GM12865 (cell line): ENCODE results near the gene PLEKHG2.

Experiments used
- DNase-seq: peaks from one replicate; pipeline ENCODE4 v3.0.0; 2010; ENCODE audit warnings: low read depth
- H3K4me3 ChIP-seq: 2 replicates; pipeline ENCODE4 v1.5.1; 2011; ENCODE audit warnings: mild to moderate bottlenecking, low read depth, low read length, control low read depth
- TF ChIP-seq, protein P1 (sequence below): IDR thresholded peaks from 2 replicates; pipeline ENCODE4 v1.5.1; 2011; ENCODE audit warnings: low read length, control low read depth, low read depth, inconsistent platforms; ENCODE audit not compliant: insufficient read depth; ENCODE audit errors: missing control alignments

The PLEKHG2 gene, protein sequence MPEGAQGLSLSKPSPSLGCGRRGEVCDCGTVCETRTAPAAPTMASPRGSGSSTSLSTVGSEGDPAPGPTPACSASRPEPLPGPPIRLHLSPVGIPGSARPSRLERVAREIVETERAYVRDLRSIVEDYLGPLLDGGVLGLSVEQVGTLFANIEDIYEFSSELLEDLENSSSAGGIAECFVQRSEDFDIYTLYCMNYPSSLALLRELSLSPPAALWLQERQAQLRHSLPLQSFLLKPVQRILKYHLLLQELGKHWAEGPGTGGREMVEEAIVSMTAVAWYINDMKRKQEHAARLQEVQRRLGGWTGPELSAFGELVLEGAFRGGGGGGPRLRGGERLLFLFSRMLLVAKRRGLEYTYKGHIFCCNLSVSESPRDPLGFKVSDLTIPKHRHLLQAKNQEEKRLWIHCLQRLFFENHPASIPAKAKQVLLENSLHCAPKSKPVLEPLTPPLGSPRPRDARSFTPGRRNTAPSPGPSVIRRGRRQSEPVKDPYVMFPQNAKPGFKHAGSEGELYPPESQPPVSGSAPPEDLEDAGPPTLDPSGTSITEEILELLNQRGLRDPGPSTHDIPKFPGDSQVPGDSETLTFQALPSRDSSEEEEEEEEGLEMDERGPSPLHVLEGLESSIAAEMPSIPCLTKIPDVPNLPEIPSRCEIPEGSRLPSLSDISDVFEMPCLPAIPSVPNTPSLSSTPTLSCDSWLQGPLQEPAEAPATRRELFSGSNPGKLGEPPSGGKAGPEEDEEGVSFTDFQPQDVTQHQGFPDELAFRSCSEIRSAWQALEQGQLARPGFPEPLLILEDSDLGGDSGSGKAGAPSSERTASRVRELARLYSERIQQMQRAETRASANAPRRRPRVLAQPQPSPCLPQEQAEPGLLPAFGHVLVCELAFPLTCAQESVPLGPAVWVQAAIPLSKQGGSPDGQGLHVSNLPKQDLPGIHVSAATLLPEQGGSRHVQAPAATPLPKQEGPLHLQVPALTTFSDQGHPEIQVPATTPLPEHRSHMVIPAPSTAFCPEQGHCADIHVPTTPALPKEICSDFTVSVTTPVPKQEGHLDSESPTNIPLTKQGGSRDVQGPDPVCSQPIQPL (N-terminal part only)

DNA sequence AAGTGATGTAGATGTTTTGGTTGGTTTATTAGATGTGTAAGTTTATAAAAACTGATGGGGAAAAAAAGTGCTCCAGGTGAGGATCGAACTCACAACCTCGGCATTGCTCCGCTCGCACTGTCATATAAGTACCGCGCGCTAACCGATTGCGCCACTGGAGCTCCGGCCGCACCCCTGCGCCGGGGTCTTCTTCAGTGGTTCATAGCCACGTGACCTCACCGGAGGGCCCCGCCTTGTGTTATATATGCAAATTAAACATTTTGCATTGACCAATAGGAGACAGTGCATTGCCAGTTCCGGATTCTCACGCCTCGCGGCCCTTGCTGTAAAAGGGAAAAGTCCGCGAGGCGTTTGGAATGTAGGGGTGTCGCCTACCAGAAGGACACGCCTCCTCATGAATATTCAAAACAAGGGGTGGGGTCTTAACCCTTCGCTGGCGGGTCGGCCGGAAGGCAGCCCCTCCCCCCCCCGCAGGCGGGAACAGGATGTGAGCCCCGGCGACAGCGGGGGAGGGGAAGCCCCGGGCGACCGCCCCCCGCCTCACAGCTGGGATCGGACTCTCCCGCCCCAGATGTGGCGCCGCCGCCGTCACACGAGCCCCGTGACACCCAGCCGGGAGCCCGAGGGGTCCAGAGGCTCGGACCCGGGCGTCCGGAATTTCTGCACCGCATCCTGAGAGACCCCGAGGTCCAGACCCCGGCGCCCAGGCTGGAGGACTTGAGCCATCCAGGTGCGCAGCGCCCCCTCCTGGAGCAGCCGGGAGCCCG lies at the start of gene PLEKHG2:
PLEKHG2 (plus strand) TSS at position 570 of the 767 bp plus-strand sequence. CDS start 1,418 bp downstream, outside the sequence.
- H3K4me3 ChIP-seq = peak within 1 kb of the TSS; percentile 86
- peak; percentile 100 for DNase-seq
- TF ChIP-seq, protein P1, sequence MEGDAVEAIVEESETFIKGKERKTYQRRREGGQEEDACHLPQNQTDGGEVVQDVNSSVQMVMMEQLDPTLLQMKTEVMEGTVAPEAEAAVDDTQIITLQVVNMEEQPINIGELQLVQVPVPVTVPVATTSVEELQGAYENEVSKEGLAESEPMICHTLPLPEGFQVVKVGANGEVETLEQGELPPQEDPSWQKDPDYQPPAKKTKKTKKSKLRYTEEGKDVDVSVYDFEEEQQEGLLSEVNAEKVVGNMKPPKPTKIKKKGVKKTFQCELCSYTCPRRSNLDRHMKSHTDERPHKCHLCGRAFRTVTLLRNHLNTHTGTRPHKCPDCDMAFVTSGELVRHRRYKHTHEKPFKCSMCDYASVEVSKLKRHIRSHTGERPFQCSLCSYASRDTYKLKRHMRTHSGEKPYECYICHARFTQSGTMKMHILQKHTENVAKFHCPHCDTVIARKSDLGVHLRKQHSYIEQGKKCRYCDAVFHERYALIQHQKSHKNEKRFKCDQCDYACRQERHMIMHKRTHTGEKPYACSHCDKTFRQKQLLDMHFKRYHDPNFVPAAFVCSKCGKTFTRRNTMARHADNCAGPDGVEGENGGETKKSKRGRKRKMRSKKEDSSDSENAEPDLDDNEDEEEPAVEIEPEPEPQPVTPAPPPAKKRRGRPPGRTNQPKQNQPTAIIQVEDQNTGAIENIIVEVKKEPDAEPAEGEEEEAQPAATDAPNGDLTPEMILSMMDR = peak; percentile 86

DNA sequence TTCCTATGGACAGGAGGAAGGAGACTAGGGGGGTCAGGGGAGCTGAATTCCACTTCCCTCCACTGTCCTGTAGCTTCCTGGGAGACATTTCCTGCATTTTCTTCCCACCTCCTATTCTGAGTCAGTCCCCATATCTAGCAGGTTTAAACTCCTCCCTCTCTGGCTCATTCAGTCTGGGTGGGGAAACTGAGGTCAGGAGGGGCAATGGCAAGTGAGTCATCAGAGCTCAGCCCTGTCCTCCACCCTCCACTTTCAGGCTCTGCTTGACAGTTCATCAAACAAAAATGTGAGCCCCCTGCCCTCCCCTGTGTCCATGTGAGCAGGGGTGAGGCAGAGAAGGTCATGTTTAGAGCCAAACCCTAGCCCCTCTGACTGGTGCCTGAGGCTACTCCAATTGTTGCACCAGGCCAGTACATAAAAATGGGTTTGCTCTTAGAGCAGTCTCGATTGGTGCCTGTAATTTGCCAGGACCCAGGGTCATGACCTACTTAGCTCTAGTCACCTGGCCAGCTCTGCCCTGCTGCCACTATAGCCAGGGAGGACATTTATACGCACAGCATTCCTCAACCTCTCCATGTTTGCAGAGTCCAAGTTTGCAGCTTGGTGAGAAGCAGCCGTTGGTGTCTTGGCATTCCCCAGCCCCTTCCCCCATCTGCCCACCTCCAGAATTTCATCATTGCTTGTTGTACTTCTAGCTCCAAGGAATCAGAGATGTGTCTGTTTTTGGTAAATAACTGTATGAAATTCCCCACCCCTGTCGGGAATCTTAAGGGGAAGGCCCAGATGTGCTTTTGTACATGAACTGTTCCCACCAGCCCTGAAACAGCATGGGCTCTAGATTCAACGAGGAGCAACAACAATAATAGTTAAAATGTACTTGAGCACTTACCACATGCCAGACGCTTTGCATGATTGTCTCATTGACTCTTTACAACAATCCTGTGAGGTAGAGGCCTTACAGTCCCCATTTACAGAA lies 49.5 kb upstream of the PLEKHG2 start:
- H3K4me3 ChIP-seq = no peak overlapping the region
- no peak for DNase-seq
- TF ChIP-seq, protein P1 = no peak

DNA sequence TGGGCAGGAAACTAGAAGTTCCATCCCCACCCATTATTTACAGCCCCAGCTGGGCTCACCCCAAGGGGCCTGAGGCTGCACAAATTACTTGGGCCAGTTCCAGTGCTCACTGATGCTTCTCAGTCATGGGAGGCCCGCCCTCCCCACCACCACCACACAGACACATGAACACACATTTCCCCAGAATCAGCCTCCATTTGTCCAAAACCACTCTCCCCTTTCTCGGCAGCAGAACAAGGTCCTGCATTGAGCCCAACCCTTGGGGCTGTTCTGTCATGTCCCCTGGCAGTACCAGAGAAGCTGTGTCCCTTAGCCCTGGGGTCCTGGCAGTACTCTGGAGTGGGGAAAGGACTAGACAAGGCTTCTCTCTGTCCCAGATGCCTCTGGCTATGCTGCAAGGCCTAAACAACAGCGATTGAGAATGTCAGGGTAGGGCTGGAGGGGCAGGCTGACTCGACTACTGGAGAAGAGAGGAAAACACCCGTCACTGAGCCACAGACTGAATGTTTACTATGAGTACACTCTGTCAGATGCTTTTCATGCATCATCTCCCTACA lies 48.5 kb upstream of the PLEKHG2 start:
- TF ChIP-seq, protein P1 = no peak
- no peak for DNase-seq
- H3K4me3 ChIP-seq = no peak overlapping the region

DNA sequence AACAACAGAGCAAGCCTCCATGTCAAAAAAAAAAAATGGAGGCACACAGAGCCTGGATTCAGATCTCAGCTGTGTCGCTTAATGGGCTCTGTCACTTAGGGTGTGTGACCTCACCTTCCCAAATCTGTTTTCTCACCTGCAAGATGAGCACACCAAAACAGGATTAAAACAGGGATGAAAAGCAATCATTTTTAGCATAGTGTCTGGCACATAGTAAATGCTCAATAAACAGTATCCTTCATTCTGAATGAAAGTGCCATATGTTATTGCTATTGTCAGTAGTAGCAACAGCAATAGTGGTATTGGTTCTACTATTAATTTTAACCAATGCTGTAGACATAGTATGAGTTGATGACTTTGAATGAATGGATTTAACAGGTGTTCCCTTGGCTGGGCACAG lies 46.9 kb upstream of the PLEKHG2 start:
- TF ChIP-seq, protein P1 = no peak
- no peak for DNase-seq
- no peak overlapping the region for H3K4me3 ChIP-seq

DNA sequence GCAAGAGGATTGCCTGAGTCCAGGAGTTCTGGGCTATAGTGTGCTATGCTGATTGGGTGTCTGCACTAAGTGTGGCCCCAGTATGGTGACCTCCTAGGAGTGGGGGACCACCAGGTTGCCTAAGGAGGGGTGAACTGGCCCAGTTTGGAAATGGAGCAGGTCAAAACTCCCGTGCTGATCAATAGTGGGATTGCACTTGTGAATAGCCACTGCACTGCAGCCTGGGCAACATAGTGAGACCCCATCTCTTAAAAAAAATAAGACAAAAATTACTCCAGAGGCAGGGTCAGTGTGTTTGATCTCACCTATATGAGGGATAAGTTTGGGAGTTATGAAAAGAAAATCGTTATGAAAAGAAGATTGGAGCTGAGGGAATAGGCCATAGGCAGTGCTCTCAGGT lies 43.3 kb upstream of the PLEKHG2 start:
- TF ChIP-seq, protein P1 = no peak
- no peak for DNase-seq
- no peak overlapping the region for H3K4me3 ChIP-seq
